ENCODE measurements around the gene C1QTNF12.

DNA sequence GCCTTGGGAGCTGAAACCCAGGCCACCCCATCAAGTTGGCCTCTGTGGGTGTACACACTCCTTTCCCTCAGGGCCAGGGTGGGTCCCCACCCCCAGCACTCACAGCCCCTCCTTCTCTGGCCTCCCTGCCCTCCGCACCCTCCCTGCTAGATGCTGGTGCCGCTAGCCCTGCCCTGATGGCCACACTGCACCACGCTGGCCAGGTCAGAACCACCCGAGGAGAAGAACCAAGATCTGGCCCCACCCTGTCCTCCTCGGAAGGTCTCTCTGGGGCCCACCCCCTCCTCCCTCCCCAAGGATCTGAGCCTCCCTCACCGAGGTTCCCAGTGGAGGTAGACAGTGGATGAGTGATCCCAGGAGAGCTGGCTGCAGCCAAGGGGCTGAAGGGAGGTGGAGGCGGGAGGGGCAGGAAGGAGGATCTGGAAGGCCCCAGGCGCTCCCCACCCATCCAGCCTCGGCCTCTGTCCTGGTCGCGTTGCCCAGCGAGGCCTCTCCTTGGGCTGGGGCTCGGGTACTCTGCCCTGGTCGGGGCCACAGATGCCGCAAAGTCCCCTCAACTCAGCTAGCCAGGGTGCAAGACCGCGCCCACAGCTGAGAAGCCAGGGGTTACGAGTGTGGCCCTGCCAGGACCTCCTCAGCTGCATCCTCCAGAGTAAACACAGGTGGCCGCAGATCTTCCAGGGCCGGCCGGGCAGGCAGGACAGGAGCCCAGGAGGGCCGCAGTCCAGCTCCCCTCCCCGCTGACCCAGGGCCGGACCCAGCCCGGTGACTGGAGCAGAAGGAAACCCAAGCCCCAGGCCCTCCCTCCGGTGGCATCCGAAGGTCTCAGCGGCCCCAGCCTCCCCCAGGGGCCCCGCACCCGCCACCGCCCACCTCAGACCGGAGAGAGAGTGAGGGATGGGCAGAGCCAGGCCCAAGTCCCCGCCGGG is 9.3 kb downstream of the C1QTNF12 start:
- TF ChIP-seq, protein P1, sequence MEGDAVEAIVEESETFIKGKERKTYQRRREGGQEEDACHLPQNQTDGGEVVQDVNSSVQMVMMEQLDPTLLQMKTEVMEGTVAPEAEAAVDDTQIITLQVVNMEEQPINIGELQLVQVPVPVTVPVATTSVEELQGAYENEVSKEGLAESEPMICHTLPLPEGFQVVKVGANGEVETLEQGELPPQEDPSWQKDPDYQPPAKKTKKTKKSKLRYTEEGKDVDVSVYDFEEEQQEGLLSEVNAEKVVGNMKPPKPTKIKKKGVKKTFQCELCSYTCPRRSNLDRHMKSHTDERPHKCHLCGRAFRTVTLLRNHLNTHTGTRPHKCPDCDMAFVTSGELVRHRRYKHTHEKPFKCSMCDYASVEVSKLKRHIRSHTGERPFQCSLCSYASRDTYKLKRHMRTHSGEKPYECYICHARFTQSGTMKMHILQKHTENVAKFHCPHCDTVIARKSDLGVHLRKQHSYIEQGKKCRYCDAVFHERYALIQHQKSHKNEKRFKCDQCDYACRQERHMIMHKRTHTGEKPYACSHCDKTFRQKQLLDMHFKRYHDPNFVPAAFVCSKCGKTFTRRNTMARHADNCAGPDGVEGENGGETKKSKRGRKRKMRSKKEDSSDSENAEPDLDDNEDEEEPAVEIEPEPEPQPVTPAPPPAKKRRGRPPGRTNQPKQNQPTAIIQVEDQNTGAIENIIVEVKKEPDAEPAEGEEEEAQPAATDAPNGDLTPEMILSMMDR (conservative IDR thresholded peaks at IDR 0.05; ENCODE audit: low read length) = no peak
- no peak for TF ChIP-seq EZH2phosphoT487 (IDR thresholded peaks at IDR 0.05; ENCODE audit: borderline replicate concordance, low read depth, low read length)

Data from OCI-LY7 (cell line).